Endothelial cell of umbilical vein (primary cell): ENCODE data around the gene NCOA3. TPM values are rescaled to one million over a fixed set of nuclear protein-coding genes. Genes with fewer than 3 reads are reported as not detected.

Experiments
- BruUV-seq: library from RNA; stranded (reverse); fragments of 400-500 nt; replicated peaks from 2 replicates; lab custom pipeline; 2021; lab: Mats Ljungman, UMichigan
- CTCF ChIA-PET: fragments of 300-600, 350-600 bp; sonication (Branson Sonifier 250); formaldehyde crosslinking; loops from one replicate; lab custom pipeline; 2021; ENCODE audit warnings: antibody characterized with exemption, inconsistent platforms; lab: Charles Lee
- POLR2A ChIA-PET: fragments of 300-600, 350-600 bp; sonication (Branson Sonifier 250); formaldehyde crosslinking; loops from one replicate; lab custom pipeline; 2021; ENCODE audit warnings: antibody characterized with exemption, inconsistent platforms; lab: Charles Lee
- DNase-seq: peaks from one replicate; pipeline ENCODE4 v3.0.0-alpha.2; 2011; ENCODE audit warnings: low read depth, low spot score
- FAIRE-seq: peaks from 2 replicates; lab custom pipeline; 2011; peaks lifted over from hg19 to GRCh38; lab: Jason Lieb, UNC
- H2AFZ ChIP-seq: 2 replicates; pipeline ENCODE4 v1.6.0; 2012; ENCODE audit warnings: low read depth, low read length, control low read depth, inconsistent platforms
- H3K27ac ChIP-seq: 2 replicates; pipeline ENCODE4 v1.5.1; 2011; ENCODE audit warnings: low read depth, mild to moderate bottlenecking, control low read depth, low read length, moderate library complexity; ENCODE audit not compliant: insufficient read depth
- H3K27me3 ChIP-seq, 2 experiments: 2 replicates each; pipeline versions ENCODE4 v1.6.0 to v1.6.1; 2011; ENCODE audit warnings: low read length in 2 of 2, mixed read lengths in 1 of 2; ENCODE audit not compliant: control insufficient read depth in 2 of 2, insufficient read depth in 2 of 2
- H3K36me3 ChIP-seq, 2 experiments: 2 replicates in 1 of 2; 3 replicates in 1 of 2; pipeline ENCODE4 v1.5.1; 2011; ENCODE audit warnings: low read length in 2 of 2, mild to moderate bottlenecking in 1 of 2, moderate library complexity in 1 of 2; ENCODE audit not compliant: control insufficient read depth in 2 of 2, insufficient read depth in 2 of 2; ENCODE audit errors: extremely low read depth in 1 of 2
- H3K4me1 ChIP-seq: 3 replicates; pipeline ENCODE4 v1.5.1; 2011; ENCODE audit warnings: mild to moderate bottlenecking, low read length; ENCODE audit not compliant: control insufficient read depth, insufficient read depth; ENCODE audit errors: extremely low read depth
- H3K4me2 ChIP-seq: 2 replicates; pipeline ENCODE4 v1.6.1; 2011; ENCODE audit warnings: low read length, control low read depth, mixed read lengths; ENCODE audit not compliant: insufficient read depth
- H3K4me3 ChIP-seq, 3 experiments: fragments of 200-600 bp in 1 of 3; sonication (generic), shearing (Covaris generic) in 1 of 3; replicated peaks in 1 of 3; 2 replicates each; pipeline ENCODE4 v1.5.1; 2011 to 2016; ENCODE audit warnings: control low read depth in 3 of 3, low read length in 3 of 3, mild to moderate bottlenecking in 2 of 3, inconsistent platforms in 1 of 3, low read depth in 1 of 3, moderate library complexity in 1 of 3; ENCODE audit not compliant: insufficient read depth in 1 of 3
- H3K79me2 ChIP-seq: 2 replicates; pipeline ENCODE4 v1.6.0; 2012; ENCODE audit warnings: low read length, inconsistent platforms; ENCODE audit not compliant: control insufficient read depth, insufficient read depth
- H3K9ac ChIP-seq: replicated peaks from 2 replicates; pipeline ENCODE3; 2011; ENCODE audit warnings: low read length, control low read depth; ENCODE audit not compliant: insufficient read depth; ENCODE audit errors: extremely low read depth
- H3K9me1 ChIP-seq: replicated peaks from 3 replicates; pipeline ENCODE4 v1.6.0; 2011; ENCODE audit warnings: mild to moderate bottlenecking, low read length; ENCODE audit not compliant: control insufficient read depth, insufficient read depth; ENCODE audit errors: extremely low read depth
- H3K9me3 ChIP-seq: replicated peaks from 2 replicates; pipeline ENCODE4 v1.5.1; 2012; ENCODE audit warnings: low read length, inconsistent platforms; ENCODE audit not compliant: control insufficient read depth, insufficient read depth
- H4K20me1 ChIP-seq: replicated peaks from 2 replicates; pipeline ENCODE3; 2011; ENCODE audit warnings: mild to moderate bottlenecking, low read length; ENCODE audit not compliant: control insufficient read depth, insufficient read depth; ENCODE audit errors: extremely low read depth
- CTCF ChIP-seq, 2 donors: IDR thresholded peaks; 1 replicate in 1 of 2; 2 replicates in 1 of 2; pipeline ENCODE4 v1.5.1; 2011; ENCODE audit warnings: low read length in 2 of 2, mild to moderate bottlenecking in 2 of 2, moderate library complexity in 2 of 2, control low read depth in 1 of 2, inconsistent platforms in 1 of 2, low read depth in 1 of 2; ENCODE audit not compliant: insufficient read depth in 1 of 2; ENCODE audit errors: extremely low read depth in 1 of 2
- EZH2 ChIP-seq: IDR thresholded peaks from 2 replicates; pipeline ENCODE4 v1.6.1; 2012; ENCODE audit warnings: borderline replicate concordance, low read depth, mild to moderate bottlenecking, moderate library complexity, low read length, inconsistent platforms; ENCODE audit not compliant: severe bottlenecking
- FOS ChIP-seq: IDR thresholded peaks from 2 replicates; pipeline ENCODE4 v1.6.1; 2011; ENCODE audit warnings: mild to moderate bottlenecking, low read length, moderate library complexity, borderline replicate concordance; ENCODE audit not compliant: insufficient read depth
- GATA2 ChIP-seq: IDR thresholded peaks from 2 replicates; pipeline ENCODE4 v1.7.0; 2011; ENCODE audit warnings: low read depth, mild to moderate bottlenecking, moderate library complexity, mixed read lengths, low read length; ENCODE audit not compliant: insufficient read length, insufficient read depth
- JUN ChIP-seq: IDR thresholded peaks from 2 replicates; pipeline ENCODE4 v1.6.1; 2011; ENCODE audit warnings: borderline replicate concordance, low read depth; ENCODE audit not compliant: insufficient read length, insufficient read depth
- MAX ChIP-seq: IDR thresholded peaks from 2 replicates; pipeline ENCODE4 v1.6.1; 2011; ENCODE audit not compliant: insufficient read depth, insufficient read length
- MYC ChIP-seq: IDR thresholded peaks from one replicate; pipeline ENCODE4 v1.6.1; 2011; ENCODE audit warnings: mild to moderate bottlenecking, low read depth, low read length
- POLR2A ChIP-seq: IDR thresholded peaks from 2 replicates; pipeline ENCODE4 v1.6.1; 2012; ENCODE audit warnings: low read depth, mild to moderate bottlenecking, control low read depth, low read length
- POLR2AphosphoS5 ChIP-seq: IDR thresholded peaks from 2 replicates; pipeline ENCODE4 v1.6.1; 2012; ENCODE audit warnings: low read depth, mild to moderate bottlenecking, control low read depth, low read length, moderate library complexity; ENCODE audit not compliant: insufficient read depth
- dilution Hi-C: fragments of 300-500 bp; cut with MboI; formaldehyde crosslinking; loops from one replicate; pipeline ENCODE4 v1.15.0; 2019; ENCODE audit warnings: low sequenced_read_pairs; ENCODE audit not compliant: extremely low pct_ligation_motif_present
- intact Hi-C: fragments of 100-400 bp; cut with micrococcal nuclease; formaldehyde crosslinking; loops from one replicate; pipeline ENCODE4 v1.10.0; 2022
- polyA plus RNA-seq, 4 experiments: library from polyadenylated mRNA; depleted of rRNA in 3 of 4; stranded (reverse) in 3 of 4; unstranded in 1 of 4; fragments of >200 nt; gene quantifications; 2 replicates each; pipeline versions ENCODE4 v1.2.1 to v1.2.3, GENCODE V29; 2011 to 2012; ENCODE audit warnings: missing spikeins in 1 of 4
- total RNA-seq: library from RNA; stranded (reverse); gene quantifications from 2 replicates; pipeline ENCODE4 v1.2.3, GENCODE V29; 2021

The NCOA3 gene
- total and polyA plus RNA-seq, 2 donors (not counting 3 experiments of a cell fraction or from before 2014, with no cell fraction given), result 12.0 to 35.6 TPM

- Histone ChIP-seq H3K27me3 (no peaks in the 10 kb centered on the region), H3K9me3 (no peaks in the 10 kb centered on the region), H3K27ac (peak overlapping the region; percentile 95), H3K79me2 (peaks cover 35% of the 10 kb centered on the region), H3K9me1 (no peaks in the 10 kb centered on the region), H4K20me1 (no peaks in the 10 kb centered on the region), H3K4me3 (no peak overlapping the region), H3K4me2 (peak overlapping the region; percentile 74), H3K36me3 (no peaks in the 10 kb centered on the region), H3K4me1 (peaks cover 37% of the 10 kb centered on the region), H2AFZ (no peak overlapping the region), H3K9ac (peak overlapping the region; percentile 73)
- intact Hi-C loops, result loop anchor here (2.0 kb wide), 1 partner anchor 34 kb away; no protein-coding TSS in a partner anchor
- dilution Hi-C loops, result no loop called here
- peak; percentile 93 for FAIRE-seq
- peak; percentile 93 for DNase-seq
- POLR2A ChIA-PET, result no interaction called here
- CTCF ChIA-PET, result interaction anchor here (0.8 to 5.8 kb wide), 9 partner anchors 10 to 414 kb away, joined by 3 to 46 read pairs (median 4); partner anchors contain the start of gene NCOA3
- TF ChIP-seq CTCF (IDR thresholded peaks at IDR 0.05; ENCODE audit: extremely low read depth in 1 of 2, insufficient read depth in 1 of 2, low read depth in 1 of 2, low read length in 2 of 2), result no peak
- TF ChIP-seq JUN, result peak; percentile 96
- no peak for TF ChIP-seq MAX
- TF ChIP-seq POLR2A, result no peak
- TF ChIP-seq POLR2AphosphoS5, result no peak
- peak; percentile 24 for TF ChIP-seq GATA2
- TF ChIP-seq FOS, result peak; percentile 92
- no peak for TF ChIP-seq EZH2
- no peak for TF ChIP-seq MYC
- no TSS peak for BruUV-seq
These were observed 108.7 kb downstream of the NCOA3 start for GRCh38 chr20:47610247-47610944.
